Stomach (tissue), 4 donors: Measurements from ENCODE around the gene DYRK1B.

ENCODE experiments used
- EP300 ChIP-seq: sonication (generic); formaldehyde crosslinking; IDR thresholded peaks from one replicate; pipeline ENCODE4 v1.6.1; 2017; ENCODE audit warnings: antibody characterized with exemption
- TF ChIP-seq, protein P1 (sequence below), 7 experiments: fragments of 450-650 bp in 4 of 7; fragments of 200-600 bp in 3 of 7; sonication (generic) in 3 of 7; IDR thresholded peaks; one replicate each; pipeline ENCODE4 v1.5.1; 2016 to 2019; ENCODE audit warnings: antibody characterized with exemption in 7 of 7, control low read depth in 2 of 7, mild to moderate bottlenecking in 1 of 7

DNA sequence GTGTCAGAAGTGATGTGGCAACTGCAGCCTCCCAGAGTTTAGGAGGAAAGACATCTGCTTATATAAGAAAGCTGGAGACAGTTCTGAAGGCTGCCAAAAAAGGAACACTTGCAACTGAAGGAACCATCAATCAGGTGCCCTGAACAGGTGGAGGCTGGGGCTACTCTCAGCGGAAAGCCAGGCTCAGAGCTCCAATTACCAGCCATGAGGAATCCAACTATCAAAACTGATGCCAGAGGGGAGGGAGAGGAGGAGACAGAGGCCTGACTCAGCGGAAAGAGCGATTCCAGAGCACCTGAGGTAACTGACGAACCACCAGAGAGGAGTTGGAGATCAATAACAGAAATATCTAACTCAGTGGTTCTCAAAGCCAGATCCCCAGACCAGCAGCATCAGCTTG lies 31.0 kb downstream of the DYRK1B start:
- TF ChIP-seq, protein P1, sequence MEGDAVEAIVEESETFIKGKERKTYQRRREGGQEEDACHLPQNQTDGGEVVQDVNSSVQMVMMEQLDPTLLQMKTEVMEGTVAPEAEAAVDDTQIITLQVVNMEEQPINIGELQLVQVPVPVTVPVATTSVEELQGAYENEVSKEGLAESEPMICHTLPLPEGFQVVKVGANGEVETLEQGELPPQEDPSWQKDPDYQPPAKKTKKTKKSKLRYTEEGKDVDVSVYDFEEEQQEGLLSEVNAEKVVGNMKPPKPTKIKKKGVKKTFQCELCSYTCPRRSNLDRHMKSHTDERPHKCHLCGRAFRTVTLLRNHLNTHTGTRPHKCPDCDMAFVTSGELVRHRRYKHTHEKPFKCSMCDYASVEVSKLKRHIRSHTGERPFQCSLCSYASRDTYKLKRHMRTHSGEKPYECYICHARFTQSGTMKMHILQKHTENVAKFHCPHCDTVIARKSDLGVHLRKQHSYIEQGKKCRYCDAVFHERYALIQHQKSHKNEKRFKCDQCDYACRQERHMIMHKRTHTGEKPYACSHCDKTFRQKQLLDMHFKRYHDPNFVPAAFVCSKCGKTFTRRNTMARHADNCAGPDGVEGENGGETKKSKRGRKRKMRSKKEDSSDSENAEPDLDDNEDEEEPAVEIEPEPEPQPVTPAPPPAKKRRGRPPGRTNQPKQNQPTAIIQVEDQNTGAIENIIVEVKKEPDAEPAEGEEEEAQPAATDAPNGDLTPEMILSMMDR (IDR thresholded peaks at IDR 0.05), result no peak
- TF ChIP-seq EP300, result no peak
